Glomerular endothelial cell (primary cell): ENCODE results near the gene SORCS2. TPM values are rescaled to one million over a fixed set of nuclear protein-coding genes. Genes with fewer than 3 reads are reported as not detected.

Source experiments
- DNase-seq: peaks from one replicate; pipeline ENCODE4 v3.0.0-alpha.2; 2011; ENCODE audit warnings: low read depth, low spot score; ENCODE audit errors: extremely low read depth
- total RNA-seq: library from RNA; depleted of rRNA; stranded (reverse); fragments of >200 nt; gene quantifications from 2 replicates; pipeline ENCODE4 v1.2.3, GENCODE V29; 2015

SORCS2 gene
- total RNA-seq, 1 donor from 2014 or later: 0.64 TPM

DNA sequence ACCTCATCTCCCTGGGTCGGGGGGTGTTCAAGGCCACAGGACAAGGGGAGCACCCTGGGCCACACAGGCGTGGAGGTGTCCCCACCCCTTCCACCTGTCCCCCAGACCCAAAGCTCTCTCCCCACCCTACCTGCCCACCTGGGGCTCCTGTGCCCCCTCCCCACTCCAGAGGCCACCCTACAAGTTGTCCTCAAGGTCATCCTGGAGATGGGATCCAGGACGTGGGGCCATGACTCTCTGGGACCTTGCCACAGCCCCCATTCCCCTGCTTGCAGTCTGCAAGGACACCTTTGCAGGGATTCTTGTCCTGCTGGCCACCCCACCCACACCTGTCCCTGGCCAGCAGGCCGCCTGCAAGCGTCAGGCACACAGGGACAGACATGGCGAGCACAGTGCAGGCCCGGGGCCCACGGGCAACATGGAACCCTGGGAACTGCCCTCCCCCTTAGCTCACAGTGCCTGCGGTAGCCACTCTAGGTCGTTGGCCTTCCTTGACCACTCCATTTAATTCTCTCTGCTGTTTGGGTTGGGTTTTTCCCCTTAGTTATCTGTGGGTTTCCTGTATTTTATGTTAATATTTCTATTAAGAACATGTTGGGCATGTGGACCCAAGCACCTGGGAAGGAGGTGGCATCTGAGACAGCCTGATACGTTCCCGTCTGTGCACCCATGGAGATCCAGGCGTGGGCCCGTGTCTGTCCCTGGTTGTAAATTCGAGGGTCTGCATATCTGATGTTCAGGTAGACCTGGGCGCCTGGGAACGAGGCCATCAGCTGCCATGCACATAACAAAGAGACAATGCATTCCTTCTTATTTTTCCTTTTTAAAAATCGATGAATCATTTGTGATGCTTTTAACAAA lies 549.8 kb downstream of the SORCS2 start:
- no peak for DNase-seq

DNA sequence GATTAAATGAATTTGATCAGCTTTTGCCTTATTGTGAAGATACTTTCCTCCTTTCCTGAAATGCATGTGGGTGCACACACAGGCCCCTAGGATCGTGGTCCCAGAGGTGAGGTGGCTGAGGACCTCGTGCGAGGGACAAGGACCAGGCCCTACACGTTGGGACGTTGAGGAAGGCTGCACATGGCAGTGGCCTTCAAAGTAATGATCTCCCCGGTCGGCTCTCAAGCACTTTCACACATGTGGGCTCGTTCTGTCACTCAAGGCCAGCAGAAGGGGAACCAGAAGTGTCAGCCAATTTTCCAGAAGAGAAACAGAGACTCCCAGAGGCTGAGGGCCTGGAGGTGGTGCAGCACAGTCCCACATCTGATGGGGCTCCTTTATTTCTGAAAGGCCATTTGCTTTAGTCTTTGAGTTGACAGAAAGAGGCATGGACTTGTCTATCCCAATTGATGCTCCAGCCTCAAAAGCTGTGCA lies 550.5 kb downstream of the SORCS2 start:
- DNase-seq: no peak

DNA sequence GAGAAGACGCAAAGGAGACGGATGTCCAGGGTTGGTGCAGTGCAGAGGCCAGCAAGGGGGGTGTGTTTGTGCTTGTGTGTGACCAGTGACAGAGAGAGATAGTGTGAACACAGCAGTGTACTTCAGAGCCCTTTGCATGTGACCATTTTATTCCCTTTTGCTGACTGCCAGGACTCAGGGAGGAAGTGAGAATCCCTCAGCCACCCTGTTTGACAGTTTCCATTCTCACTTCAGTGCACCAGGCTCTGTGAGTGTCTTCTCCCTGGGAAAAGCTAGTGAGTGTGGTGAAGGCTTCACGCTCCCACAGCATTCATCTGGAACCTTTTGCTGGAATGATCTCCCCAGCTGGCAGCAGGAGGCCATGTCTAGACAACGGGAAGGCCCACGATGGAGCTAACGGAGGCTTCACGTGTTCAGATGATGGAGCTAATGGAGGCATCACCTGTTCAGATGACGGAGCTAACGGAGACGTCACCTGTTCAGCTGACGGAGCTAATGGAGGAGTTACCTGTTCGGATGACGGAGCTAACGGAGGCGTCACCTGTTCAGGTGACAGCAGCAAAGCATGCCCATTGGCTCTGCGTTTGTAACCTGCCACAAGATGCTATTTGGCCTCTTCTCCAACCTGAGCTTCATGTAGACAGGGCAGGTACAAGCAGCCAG lies 551.9 kb downstream of the SORCS2 start:
- no peak for DNase-seq

DNA sequence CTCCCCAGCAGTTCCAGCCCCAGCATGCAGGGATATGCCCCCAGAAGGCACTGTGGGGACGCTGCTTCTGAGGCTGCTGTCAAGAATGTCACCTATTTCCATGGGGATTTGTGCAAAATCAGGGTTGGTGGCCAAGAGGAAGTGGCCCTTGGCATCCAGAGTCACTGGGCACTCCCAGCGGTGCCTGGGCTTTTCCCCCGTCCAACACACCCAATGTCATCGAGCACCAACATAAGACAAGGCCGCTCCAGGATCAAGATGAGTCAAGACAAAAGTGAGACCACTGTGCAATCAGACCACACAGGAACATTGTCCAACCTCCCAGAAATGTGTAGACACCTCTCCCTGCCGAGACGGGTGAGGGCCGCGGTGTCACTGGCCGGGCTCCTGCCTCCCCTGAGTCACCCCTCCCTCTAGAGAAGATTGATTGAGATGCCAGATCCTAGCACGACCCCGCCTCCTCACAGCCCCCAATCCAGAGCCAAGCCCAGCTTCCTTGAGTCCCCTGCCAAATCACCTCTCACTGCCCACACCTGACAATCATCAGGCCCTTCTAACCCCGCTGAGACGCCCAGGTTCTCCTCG lies 553.1 kb downstream of the SORCS2 start:
- DNase-seq: no peak

DNA sequence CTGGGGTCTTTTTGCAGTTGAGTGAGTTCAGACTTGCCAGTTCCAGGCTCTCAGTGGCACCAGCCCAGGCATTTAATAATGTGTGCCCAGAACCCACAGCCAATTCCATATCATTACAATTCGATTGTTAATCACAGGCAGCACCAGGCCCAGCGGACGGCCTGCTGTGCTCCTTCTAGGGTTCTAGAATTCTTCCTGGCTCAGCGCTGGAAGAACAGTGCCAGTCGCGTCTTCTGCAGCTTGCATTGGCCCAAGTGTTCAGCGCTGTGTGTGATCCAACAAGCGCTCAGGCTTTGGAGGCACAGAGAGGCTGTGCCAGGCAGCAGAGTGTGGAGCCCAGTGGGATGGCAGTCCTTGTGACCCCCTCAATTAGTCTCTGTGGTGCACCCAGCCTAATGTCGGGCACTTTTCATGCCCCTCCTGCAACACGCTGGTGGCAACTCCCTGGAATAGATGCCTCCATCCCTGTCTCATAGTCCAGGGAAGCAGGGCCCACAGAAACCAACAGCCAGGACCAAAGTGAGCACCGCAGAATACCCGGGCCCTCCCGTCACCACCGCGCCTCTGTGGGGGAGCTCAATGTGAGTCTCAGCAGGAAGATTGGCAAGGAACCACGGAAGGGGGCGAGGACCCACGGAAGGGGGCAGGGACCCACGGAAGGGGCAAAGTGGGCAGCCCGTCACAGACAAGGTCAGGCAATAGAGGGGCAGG lies 554.2 kb downstream of the SORCS2 start:
- no peak for DNase-seq

DNA sequence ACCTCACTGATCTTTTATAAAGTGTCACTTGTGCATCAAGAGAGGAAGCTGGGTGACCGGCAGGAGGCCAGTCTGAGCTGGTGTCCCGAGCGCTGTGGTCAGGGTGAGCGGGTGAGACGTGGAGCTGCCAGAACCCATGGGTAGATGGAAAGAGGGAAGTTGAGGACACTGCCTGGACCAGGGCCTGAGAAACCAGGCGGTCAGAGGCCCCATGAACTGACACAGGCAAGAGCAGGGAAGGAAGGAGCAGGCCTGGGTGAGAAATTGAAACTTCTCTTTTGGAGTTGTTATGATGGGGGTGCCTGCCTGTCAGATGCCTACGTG lies 554.7 kb downstream of the SORCS2 start:
- DNase-seq: no peak

DNA sequence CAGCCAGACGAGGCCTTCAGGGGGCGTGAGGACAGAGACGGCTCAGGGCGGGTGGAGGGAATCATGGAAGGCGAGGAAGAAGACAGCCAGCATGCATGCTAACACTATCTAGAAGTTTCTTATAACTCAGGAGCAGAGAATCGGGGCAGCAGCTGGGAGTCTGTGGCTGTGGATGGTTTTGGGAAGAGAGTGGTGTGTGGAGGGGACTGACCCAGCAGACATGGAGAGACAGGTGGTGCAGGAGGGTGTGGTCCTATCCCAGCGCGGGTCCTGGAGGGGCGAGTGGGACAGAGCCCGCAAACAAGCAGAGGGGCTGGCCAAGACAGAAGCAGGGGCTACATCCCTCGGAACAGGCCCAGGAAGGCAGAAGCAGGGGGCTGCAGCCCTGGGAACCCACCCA lies 555.2 kb downstream of the SORCS2 start:
- DNase-seq: no peak

DNA sequence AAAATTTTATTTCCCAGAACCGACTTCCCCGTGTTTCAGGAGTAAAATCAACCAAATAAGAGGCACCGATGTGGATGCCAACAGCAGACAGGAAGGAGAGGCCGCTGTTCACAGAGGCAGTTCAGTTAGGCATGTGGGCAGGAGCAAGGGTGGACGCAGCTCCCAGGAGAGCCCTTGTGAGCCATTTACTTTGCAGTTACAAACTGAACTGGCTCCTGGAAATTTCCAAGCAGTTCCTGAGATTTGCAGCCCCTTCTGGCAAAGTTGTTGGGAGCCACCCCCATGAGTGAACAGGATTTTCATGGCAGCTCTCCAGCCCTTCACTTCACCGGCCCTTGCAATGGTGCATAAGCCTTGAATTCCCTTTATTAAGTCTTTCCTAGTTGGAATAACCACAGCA lies 558.2 kb downstream of the SORCS2 start:
- DNase-seq: no peak

DNA sequence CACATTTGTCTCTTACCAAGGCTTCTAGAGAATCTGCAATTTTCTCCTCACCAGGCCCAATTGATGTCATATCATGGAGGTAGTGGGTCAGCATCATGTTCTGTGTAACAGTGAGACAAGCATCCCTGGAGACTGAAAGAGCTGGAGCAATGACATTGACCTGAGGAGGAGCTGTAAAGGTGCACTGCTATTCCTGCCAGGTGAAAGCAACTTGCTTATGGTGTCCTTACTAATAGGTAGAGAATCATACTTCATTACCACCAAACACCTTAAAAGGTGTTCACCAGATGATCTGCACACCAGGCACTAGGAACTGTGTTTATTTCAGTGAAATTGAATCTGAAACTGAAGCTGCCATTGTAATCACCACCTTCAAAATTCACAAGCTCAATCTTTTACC lies 558.6 kb downstream of the SORCS2 start:
- no peak for DNase-seq

DNA sequence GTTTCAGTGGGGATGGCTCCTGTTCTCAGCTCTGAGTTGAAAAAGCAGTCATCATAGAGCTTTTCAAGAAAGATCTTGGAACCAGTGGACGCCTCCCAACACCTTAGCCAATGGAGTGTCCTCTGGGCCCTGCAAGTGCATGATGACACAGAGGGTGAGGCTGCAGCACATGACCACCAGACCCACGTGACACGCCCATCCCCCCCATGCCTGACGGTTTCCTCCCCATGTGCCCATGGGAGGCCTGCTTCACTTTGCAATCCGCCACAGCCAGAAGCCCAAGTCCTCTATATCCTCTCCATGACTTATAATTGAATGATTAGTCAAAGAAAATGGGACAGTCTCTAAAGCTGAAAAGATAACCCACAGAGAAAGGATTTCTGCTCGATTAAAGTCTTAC lies 560.3 kb downstream of the SORCS2 start:
- DNase-seq: no peak

DNA sequence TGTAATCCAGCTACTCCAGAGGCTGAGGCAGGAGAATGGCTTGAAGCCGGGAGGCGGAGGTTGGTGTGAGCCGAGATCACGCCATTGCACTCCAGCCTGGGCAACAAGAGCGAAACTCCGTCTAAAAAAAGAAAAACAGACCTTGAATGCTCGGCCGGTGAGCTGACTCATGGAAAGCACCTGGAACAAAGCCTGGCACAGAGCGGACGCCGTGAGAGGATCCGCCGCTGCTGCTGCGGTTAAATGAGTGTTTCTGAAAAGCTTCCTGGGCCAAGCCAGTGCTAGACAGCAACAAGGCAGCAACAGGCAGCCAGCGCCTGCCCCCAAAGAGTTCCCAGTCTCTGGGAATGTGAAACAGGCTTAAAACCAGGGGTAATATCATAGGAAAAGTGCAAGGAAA lies 560.9 kb downstream of the SORCS2 start:
- DNase-seq: no peak

DNA sequence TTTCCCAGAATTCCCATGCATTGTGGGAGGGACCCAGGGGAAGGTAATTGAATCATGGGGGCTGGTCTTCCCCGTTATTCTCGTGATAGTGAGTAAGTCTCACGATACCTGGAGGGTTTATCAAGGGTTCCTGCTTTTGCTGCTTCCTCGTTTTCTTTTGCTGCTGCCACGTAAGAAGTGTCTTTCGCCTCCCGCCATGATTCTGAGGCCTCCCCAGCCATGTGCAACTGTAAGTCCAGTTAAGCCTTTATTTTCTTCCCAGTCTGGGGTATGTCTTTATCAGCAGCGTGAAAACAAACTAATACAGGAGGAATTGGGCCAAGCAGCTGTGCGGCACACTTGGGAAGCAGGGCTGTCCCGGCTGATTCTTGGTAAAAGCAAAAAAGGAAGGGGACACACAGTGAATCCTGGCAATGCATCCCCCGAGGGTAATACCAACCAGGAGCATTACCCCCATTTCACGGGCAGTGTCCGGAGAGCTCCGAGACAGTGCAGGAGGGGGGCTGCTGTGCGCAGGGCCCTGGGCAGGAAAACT lies 561.7 kb downstream of the SORCS2 start:
- no peak for DNase-seq

DNA sequence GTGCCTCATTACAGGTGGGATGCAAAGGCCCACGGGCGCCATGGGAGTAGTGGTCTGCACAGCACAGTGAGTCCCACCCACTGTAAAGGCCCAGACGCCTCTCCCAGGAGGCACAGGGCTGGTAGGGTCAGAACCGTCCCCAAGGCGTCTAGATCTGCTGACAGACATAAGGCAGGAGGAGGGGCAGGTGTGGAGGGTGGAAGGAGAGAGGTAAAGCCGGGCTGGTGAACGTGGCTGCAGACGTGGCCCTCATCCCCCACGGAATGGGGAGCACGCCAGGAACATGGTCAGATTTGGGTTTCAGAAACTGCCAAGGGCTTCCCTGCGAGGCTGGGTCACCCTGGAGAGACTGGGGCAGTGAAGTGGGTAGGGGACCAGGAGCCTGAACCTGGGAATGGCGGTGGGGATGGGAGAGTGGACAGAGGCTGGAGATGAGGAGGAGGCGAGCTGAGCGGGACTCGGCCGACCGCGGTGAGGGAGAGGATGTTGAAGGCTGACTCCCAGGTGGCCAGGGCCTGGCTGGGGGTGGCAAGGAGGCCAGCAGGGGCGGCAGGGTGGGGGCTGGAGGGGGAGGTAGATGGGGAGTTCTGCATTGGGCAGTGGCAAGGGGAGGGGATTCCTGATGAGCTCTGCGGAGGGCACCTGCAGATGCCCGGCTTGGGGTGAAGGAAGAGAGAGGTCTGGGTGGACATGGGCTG lies 562.4 kb downstream of the SORCS2 start:
- no peak for DNase-seq

DNA sequence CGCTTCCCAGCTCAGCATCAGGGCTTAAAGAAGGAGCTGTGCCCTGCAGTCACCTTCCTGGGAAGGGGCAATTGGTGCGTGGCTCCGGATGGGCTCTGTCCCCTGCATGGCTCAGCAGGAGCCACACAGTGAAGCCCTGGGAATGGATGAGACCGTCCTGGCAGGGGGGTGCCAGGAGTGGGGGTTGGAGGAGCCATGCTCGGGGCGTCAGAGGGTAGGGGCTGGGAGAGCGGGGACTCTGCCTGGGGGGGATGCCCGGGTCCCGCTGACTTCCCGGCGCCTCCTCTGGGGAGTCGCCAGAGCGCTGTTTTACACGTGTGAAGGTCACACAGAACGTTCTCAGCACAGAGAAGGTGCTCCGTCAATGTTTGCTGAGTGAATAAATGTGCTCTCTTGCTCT lies 563.2 kb downstream of the SORCS2 start:
- no peak for DNase-seq

DNA sequence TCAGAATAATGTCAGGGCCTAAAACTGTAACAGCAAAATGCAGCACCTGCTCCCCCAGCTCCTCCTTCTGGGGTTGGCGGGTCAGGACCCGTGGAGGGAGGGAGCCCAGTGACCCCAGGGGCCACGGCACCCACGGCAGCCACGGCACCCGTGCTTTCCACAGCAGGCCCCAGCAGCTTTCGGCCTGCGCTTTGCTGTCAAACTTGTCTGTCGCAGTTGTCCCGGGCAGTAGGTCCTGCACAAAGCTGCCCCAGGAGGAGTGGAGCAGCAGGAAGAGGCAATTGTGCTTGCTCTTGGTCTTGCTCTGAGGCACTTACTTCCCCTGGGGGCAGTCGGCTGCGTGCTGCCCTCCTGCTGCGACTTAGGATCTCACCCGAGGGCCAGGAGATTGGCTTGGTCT lies 563.7 kb downstream of the SORCS2 start:
- no peak for DNase-seq

DNA sequence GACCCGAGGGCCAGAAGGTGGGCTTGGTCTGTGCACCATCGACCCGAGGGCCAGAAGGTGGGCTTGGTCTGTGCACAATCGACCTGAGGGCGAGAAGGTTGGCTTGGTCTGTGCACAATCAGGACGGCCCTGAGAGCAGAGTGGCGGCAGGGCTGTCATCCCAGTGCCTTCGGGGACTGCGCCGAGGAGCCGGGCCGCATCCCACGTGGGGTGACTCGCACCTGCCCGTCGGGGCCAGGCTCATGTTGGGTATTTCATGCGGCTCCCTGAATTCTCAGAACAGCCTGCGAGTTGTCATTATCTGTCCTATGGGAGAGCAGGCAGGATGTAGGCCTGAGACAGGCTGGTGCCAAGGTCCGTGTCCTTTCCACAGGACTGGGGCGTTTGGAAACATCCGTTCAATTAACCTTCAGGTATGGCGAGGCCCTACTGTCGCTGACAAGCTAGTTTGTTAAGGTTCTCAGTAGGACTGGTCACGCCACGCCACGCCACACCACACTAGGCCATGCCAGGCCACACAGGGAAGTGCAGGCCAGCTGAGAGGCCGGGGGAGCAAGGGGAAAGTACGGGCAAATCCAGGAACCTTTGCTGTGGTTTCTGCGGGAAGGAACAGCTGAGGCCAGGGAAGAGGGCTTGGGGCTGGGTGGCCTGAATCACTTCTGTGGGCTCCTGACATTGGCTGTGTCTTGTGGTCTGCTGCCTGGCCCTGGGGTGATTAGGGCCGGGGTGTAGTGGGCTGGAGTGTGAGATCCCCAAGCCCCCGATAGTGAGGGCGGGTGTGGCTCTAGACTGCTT lies 564.4 kb downstream of the SORCS2 start:
- DNase-seq: no peak

DNA sequence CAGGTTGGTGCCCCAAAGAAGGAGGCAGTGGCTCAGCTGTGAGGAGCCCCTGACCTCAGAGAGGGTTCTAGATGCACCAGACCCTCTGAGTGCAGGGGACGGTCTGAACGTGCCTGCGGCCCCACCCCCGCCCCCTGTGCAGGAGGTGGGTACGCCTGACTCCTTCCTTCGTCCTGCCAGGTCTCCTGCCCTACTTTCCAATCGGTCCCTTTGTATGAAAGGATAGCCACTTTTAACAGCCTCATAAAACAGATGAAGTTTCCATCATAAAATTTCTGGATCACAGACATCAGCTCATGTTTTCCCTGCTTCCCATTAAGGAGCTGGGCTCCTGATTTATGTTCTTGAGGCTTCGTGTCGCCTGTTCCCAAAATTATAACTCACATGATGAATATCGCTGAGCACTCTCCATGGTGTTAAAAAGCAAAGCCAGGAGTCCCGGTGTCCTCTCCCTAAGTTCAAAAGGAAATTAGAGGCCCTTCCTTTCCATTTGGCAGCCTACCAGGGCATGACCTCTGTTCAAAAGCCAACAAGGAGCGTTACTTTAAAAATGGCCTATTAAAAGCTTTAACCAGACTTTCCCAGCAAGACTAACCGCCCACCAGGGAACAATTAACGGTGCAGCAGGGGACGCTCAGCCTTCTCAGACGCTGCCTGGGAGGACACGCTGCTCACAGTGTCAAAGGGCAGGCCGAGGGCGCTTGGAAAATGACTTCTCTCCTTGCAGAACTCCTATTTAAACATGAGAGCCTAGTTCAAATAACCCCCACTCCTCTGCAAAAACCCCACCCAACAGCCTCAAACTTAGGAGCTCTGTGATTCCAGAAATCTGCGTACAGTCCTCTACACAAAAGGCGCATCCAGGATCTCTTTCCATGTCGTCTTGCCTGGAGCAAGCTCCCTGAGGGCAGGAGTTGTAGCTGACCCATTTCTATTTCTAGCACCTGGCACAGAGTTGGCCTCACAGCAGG lies 565.4 kb downstream of the SORCS2 start:
- DNase-seq: no peak

DNA sequence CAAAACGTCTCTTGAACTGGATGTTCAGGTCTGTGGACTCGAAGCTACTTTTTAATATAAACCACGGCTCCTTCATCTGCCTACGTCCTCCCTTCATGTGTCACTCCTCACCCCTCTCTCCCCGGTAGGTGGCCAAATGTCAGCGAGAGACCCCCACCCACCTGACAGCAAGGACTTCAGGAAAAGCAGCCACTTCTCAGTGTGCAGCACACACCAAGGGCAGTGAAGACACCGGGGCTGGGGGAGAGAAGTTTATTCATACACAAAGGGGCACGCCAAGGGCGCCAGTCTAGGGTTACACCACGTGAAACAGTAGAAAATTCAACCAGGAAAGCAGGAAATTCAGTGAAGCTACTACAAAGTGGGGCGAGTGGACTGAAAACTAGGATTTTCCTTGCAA lies 566.1 kb downstream of the SORCS2 start:
- no peak for DNase-seq

DNA sequence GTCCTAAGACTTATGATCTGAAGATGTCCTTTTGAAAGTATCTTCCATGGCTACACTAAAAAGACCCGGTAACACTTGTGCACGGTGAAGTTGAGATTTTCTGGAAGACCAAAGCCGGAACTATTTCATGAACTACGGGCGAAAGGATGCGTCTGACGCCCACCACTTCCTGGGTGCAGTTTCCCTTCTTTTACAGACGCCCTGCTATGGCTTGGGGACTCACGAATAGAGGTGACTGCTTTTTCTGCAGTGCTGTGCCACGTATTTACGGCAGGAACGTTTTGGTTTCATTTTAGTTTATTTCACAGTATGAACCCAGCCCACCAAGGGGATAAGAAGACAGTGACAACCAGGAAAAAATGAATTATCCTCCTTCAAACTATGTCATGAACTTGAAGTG lies 566.9 kb downstream of the SORCS2 start:
- no peak for DNase-seq
